ENCODE measurements around the gene ANAPC4. TPM values are rescaled to one million over a fixed set of nuclear protein-coding genes. Genes with fewer than 3 reads are reported as not detected.

The ANAPC4 gene
- total RNA-seq, 1 donor from 2014 or later = 19.2 TPM

DNA sequence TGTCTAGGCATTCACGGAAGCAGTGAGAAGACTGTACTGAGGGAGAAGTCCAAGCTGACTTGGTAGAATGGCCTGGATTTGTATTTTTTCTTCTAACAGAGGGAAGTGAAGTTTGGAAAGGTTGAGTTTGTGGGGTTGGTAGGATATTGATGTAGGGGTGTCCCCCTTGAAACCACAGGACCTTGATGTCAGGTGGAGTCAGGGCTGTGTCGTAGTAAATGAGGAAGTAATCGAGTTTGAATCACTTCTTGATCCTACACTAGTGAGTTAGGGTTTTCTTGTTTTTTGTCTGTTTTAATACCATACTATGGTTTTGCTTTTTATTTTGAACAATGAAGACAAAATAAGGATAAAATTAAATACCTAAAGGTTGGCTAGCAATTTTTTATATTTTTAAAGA, 30.1 kb upstream of the ANAPC4 start:
- DNase-seq (ENCODE audit: low read depth) (no peak), FAIRE-seq (no peak)
- H3K27me3 Mint-ChIP-seq (ENCODE audit: low read depth, unreplicated experiment) = no peaks in the 10 kb centered on the region
- no peaks in the 10 kb centered on the region for H3K9me3 ChIP-seq (ENCODE audit: insufficient read depth, low read depth, low read length)
- H3K27ac Mint-ChIP-seq (ENCODE audit: unreplicated experiment) = no peak overlapping the region
- H3K4me1 Mint-ChIP-seq (ENCODE audit: low read depth, unreplicated experiment) = peaks cover 2% of the 10 kb centered on the region
- H3K27me3 ChIP-seq (ENCODE audit: insufficient read depth, low read length) = no peaks in the 10 kb centered on the region
- H3K36me3 ChIP-seq (ENCODE audit: insufficient read depth, low read length) = no peaks in the 10 kb centered on the region
- no peak overlapping the region for H3K4me2 ChIP-seq (ENCODE audit: low read length)
- no peaks in the 10 kb centered on the region for H4K20me1 ChIP-seq (ENCODE audit: insufficient read depth, low read length)
- TF ChIP-seq EZH2 (IDR thresholded peaks at IDR 0.05; ENCODE audit: insufficient read depth, low read length) = no peak
- TF ChIP-seq, protein P1, sequence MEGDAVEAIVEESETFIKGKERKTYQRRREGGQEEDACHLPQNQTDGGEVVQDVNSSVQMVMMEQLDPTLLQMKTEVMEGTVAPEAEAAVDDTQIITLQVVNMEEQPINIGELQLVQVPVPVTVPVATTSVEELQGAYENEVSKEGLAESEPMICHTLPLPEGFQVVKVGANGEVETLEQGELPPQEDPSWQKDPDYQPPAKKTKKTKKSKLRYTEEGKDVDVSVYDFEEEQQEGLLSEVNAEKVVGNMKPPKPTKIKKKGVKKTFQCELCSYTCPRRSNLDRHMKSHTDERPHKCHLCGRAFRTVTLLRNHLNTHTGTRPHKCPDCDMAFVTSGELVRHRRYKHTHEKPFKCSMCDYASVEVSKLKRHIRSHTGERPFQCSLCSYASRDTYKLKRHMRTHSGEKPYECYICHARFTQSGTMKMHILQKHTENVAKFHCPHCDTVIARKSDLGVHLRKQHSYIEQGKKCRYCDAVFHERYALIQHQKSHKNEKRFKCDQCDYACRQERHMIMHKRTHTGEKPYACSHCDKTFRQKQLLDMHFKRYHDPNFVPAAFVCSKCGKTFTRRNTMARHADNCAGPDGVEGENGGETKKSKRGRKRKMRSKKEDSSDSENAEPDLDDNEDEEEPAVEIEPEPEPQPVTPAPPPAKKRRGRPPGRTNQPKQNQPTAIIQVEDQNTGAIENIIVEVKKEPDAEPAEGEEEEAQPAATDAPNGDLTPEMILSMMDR (IDR thresholded peaks at IDR 0.05; ENCODE audit: insufficient read depth, low read depth, low read length) = no peak
- H3K9me3 Mint-ChIP-seq (ENCODE audit: unreplicated experiment) = no peaks in the 10 kb centered on the region
- H3K79me2 ChIP-seq (ENCODE audit: insufficient read depth, low read length) = no peaks in the 10 kb centered on the region
- no peak overlapping the region for H3K4me3 ChIP-seq (ENCODE audit: insufficient read depth, low read depth, low read length)
- no peak overlapping the region for H3K4me3 Mint-ChIP-seq (ENCODE audit: unreplicated experiment)
- H3K27ac ChIP-seq (ENCODE audit: low read depth, low read length) = no peak overlapping the region
- H2AFZ ChIP-seq (ENCODE audit: low read depth, low read length) = no peak overlapping the region
- H3K36me3 Mint-ChIP-seq (ENCODE audit: low read depth, unreplicated experiment) = no peaks in the 10 kb centered on the region
- peaks cover 6% of the 10 kb centered on the region for H3K4me1 ChIP-seq (ENCODE audit: insufficient read depth, low read length)
- H3K9ac ChIP-seq (ENCODE audit: low read length) = no peak overlapping the region

DNA sequence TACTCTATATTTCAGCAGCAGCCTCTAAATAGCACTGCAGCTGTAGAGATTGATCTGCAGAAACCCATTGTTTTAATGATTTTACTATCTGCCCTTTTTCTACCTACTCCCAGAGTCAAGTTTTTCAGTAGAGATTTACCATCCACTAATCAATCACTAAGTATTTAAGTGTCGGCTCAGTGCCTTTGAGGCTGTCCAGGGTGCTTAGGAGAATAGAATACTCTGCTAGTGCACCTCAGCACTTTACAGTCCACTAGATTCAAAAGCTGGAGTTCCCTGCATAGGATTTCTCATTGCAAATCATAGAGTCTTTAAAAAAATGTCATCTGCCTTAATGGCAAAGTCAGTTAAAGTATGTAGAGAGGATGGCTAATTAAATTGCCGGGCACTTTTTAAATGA, 29.6 kb upstream of the ANAPC4 start:
- H3K27ac Mint-ChIP-seq (ENCODE audit: unreplicated experiment) = no peak overlapping the region

DNA sequence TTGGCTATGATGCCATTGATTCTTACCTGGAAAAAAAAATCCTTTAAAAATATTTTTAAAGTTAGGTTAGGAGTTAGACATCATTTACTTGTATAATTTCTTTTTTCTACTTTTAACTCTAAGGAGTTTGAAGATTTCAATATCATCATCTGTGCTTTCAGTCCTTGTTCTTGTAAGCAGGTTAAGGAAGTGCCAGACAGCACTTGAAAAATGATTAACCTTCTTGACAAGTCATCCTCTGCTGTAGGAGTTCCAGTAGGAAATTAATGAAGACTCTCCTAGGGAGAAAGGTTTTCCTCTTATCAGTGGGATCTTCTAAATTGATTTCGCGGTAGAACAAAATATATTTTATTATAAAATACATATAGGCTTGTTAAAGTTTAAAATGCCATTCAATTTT, 29.1 kb upstream of the ANAPC4 start:
- no peak for FAIRE-seq
- no peaks in the 10 kb centered on the region for H3K27me3 ChIP-seq (ENCODE audit: insufficient read depth, low read length)
- H3K27me3 Mint-ChIP-seq (ENCODE audit: low read depth, unreplicated experiment) = no peaks in the 10 kb centered on the region
- no peaks in the 10 kb centered on the region for H3K79me2 ChIP-seq (ENCODE audit: insufficient read depth, low read length)
- no peaks in the 10 kb centered on the region for H3K9me3 Mint-ChIP-seq (ENCODE audit: unreplicated experiment)
- peaks cover 5% of the 10 kb centered on the region for H3K4me1 Mint-ChIP-seq (ENCODE audit: low read depth, unreplicated experiment)
- H3K9me3 ChIP-seq (ENCODE audit: insufficient read depth, low read depth, low read length) = no peaks in the 10 kb centered on the region
- no peak overlapping the region for H3K27ac Mint-ChIP-seq (ENCODE audit: unreplicated experiment)
- DNase-seq (ENCODE audit: low read depth) = no peak
- H3K36me3 ChIP-seq (ENCODE audit: insufficient read depth, low read length) = no peaks in the 10 kb centered on the region
- H3K27ac ChIP-seq (ENCODE audit: low read depth, low read length) = no peak overlapping the region
- no peak overlapping the region for H3K4me3 ChIP-seq (ENCODE audit: insufficient read depth, low read depth, low read length)
- no peaks in the 10 kb centered on the region for H4K20me1 ChIP-seq (ENCODE audit: insufficient read depth, low read length)
- TF ChIP-seq, protein P1 (IDR thresholded peaks at IDR 0.05; ENCODE audit: insufficient read depth, low read depth, low read length) = no peak
- TF ChIP-seq EZH2 (IDR thresholded peaks at IDR 0.05; ENCODE audit: insufficient read depth, low read length) = no peak
- no peaks in the 10 kb centered on the region for H3K36me3 Mint-ChIP-seq (ENCODE audit: low read depth, unreplicated experiment)
- H3K4me1 ChIP-seq (ENCODE audit: insufficient read depth, low read length) = peaks cover 11% of the 10 kb centered on the region
- no peak overlapping the region for H3K4me3 Mint-ChIP-seq (ENCODE audit: unreplicated experiment)
- no peak overlapping the region for H3K9ac ChIP-seq (ENCODE audit: low read length)
- H2AFZ ChIP-seq (ENCODE audit: low read depth, low read length) = no peak overlapping the region
- no peak overlapping the region for H3K4me2 ChIP-seq (ENCODE audit: low read length)

More for the DNA sequence above, 29.6 kb upstream of the ANAPC4 start:
- Mint-ChIP-seq H3K27me3 (ENCODE audit: low read depth, unreplicated experiment) (no peaks in the 10 kb centered on the region), H3K4me3 (ENCODE audit: unreplicated experiment) (no peak overlapping the region), H3K36me3 (ENCODE audit: low read depth, unreplicated experiment) (no peaks in the 10 kb centered on the region), H3K4me1 (ENCODE audit: low read depth, unreplicated experiment) (peaks cover 5% of the 10 kb centered on the region), H3K9me3 (ENCODE audit: unreplicated experiment) (no peaks in the 10 kb centered on the region)
- no peak overlapping the region for H3K9ac ChIP-seq (ENCODE audit: low read length)
- H3K27me3 ChIP-seq (ENCODE audit: insufficient read depth, low read length) = no peaks in the 10 kb centered on the region
- no peaks in the 10 kb centered on the region for H3K79me2 ChIP-seq (ENCODE audit: insufficient read depth, low read length)
- H3K9me3 ChIP-seq (ENCODE audit: insufficient read depth, low read depth, low read length) = no peaks in the 10 kb centered on the region
- no peaks in the 10 kb centered on the region for H4K20me1 ChIP-seq (ENCODE audit: insufficient read depth, low read length)
- DNase-seq (ENCODE audit: low read depth) = no peak
- TF ChIP-seq, protein P1 (IDR thresholded peaks at IDR 0.05; ENCODE audit: insufficient read depth, low read depth, low read length) = no peak
- TF ChIP-seq EZH2 (IDR thresholded peaks at IDR 0.05; ENCODE audit: insufficient read depth, low read length) = no peak
- H3K4me2 ChIP-seq (ENCODE audit: low read length) = no peak overlapping the region
- H3K27ac ChIP-seq (ENCODE audit: low read depth, low read length) = no peak overlapping the region
- no peak for FAIRE-seq
- no peak overlapping the region for H2AFZ ChIP-seq (ENCODE audit: low read depth, low read length)
- H3K36me3 ChIP-seq (ENCODE audit: insufficient read depth, low read length) = no peaks in the 10 kb centered on the region
- H3K4me3 ChIP-seq (ENCODE audit: insufficient read depth, low read depth, low read length) = no peak overlapping the region
- peaks cover 11% of the 10 kb centered on the region for H3K4me1 ChIP-seq (ENCODE audit: insufficient read depth, low read length)
